ENCODE measurements around the gene FAM72B. TPM values are rescaled to one million over a fixed set of nuclear protein-coding genes. Genes with fewer than 3 reads are reported as not detected.

Gene FAM72B
- total RNA-seq: 2.3 and 4.0 TPM in 2 replicates

GRCh38 chr1:121184290-121185127 is at the start of gene FAM72B, which contains the start of gene SRGAP2C:
Gene FAM72B (minus strand): TSS chr1:121184340. CDS start chr1:121183489, 851 bp downstream.
Gene SRGAP2C (plus strand): TSS chr1:121184975. CDS start chr1:121187447, 2,472 bp downstream.

Other genes starting within 250 kb of the FAM72B start
- gene SRGAP2C, start 635 bp upstream of the FAM72B start, total RNA-seq: 16.5 and 22.5 TPM in 2 replicates

Measured in bladder microvascular endothelial cell (primary cell).